AG09309 (cell line): ENCODE measurements around the gene RIPK4.

ENCODE experiments used
- DNase-seq: peaks from one replicate; pipeline ENCODE4 v3.0.0-alpha.2; 2010; ENCODE audit warnings: low read depth
- H3K4me3 ChIP-seq: 2 replicates; pipeline ENCODE4 v1.5.1; 2011; ENCODE audit warnings: mild to moderate bottlenecking, low read depth, low read length, moderate library complexity; ENCODE audit not compliant: control insufficient read depth
- CTCF ChIP-seq: IDR thresholded peaks from 2 replicates; pipeline ENCODE4 v1.5.1; 2011; ENCODE audit warnings: mild to moderate bottlenecking, low read depth, low read length, inconsistent platforms; ENCODE audit not compliant: insufficient read depth, control insufficient read depth; ENCODE audit errors: missing control alignments

The RIPK4 gene

GRCh38 chr21:41766883-41767605, at the start of gene RIPK4:
Gene RIPK4 (minus strand): TSS chr21:41767052. CDS start chr21:41767041, 11 bp downstream.
- H3K4me3 ChIP-seq: peak within 1 kb of the TSS; percentile 45
- DNase-seq: no peak
- TF ChIP-seq CTCF: no peak

GRCh38 chr21:41815652-41816582, 49.1 kb upstream of the RIPK4 start:
- TF ChIP-seq CTCF: no peak
- DNase-seq: no peak
- H3K4me3 ChIP-seq: no peak overlapping the region

GRCh38 chr21:41813226-41813625, 46.4 kb upstream of the RIPK4 start:
- no peak overlapping the region for H3K4me3 ChIP-seq
- TF ChIP-seq CTCF: no peak
- no peak for DNase-seq

- no peak for DNase-seq
- TF ChIP-seq CTCF: no peak
- H3K4me3 ChIP-seq: no peak overlapping the region
These were observed 45.8 kb upstream of the RIPK4 start for GRCh38 chr21:41812679-41813078.

GRCh38 chr21:41810597-41810932, 43.7 kb upstream of the RIPK4 start:
- no peak for TF ChIP-seq CTCF
- no peak overlapping the region for H3K4me3 ChIP-seq
- DNase-seq: no peak

GRCh38 chr21:41809891-41810596, 43.2 kb upstream of the RIPK4 start:
- TF ChIP-seq CTCF: no peak
- no peak for DNase-seq
- no peak overlapping the region for H3K4me3 ChIP-seq
